ENCODE results near the gene NF2.

Gene NF2

GRCh38 chr22:29633514-29634312, 30.3 kb downstream of the NF2 start:
- no peak for DNase-seq

- no peak for DNase-seq
Measured at GRCh38 chr22:29634847-29635246, 31.4 kb downstream of the NF2 start.

GRCh38 chr22:29635734-29636357, 32.4 kb downstream of the NF2 start:
- no peak for DNase-seq

- DNase-seq = no peak
Measured at GRCh38 chr22:29636751-29637150, 33.3 kb downstream of the NF2 start.

GRCh38 chr22:29637181-29637580, 33.7 kb downstream of the NF2 start:
- DNase-seq = no peak

- DNase-seq = no peak
Measured at GRCh38 chr22:29638678-29639077, 35.2 kb downstream of the NF2 start.

GRCh38 chr22:29639096-29639495, 35.7 kb downstream of the NF2 start:
- no peak for DNase-seq

GRCh38 chr22:29641042-29641699, 37.7 kb downstream of the NF2 start:
- DNase-seq = no peak

GRCh38 chr22:29641700-29642330, 38.4 kb downstream of the NF2 start:
- DNase-seq = no peak

GRCh38 chr22:29642694-29643093, 39.3 kb downstream of the NF2 start:
- no peak for DNase-seq

GRCh38 chr22:29647954-29648737, 44.7 kb downstream of the NF2 start:
- DNase-seq = no peak

GRCh38 chr22:29650370-29650769, 46.9 kb downstream of the NF2 start:
- no peak for DNase-seq

GRCh38 chr22:29651652-29652051, 48.2 kb downstream of the NF2 start:
- DNase-seq = no peak

GRCh38 chr22:29654420-29654819, 51.0 kb downstream of the NF2 start:
- no peak for DNase-seq

GRCh38 chr22:29654882-29655281, 51.4 kb downstream of the NF2 start:
- DNase-seq = no peak

- no peak for DNase-seq
Measured at GRCh38 chr22:29658176-29658575, 54.7 kb downstream of the NF2 start.

GRCh38 chr22:29660021-29660420, 56.6 kb downstream of the NF2 start:
- no peak for DNase-seq

GRCh38 chr22:29661336-29661735, 57.9 kb downstream of the NF2 start:
- DNase-seq = no peak

GRCh38 chr22:29663180-29663821, 59.9 kb downstream of the NF2 start:
- no peak for DNase-seq

- DNase-seq = no peak
Measured at GRCh38 chr22:29665486-29665885, 62.1 kb downstream of the NF2 start.

GRCh38 chr22:29668673-29669072, 65.2 kb downstream of the NF2 start:
- no peak for DNase-seq

GRCh38 chr22:29670626-29671025, 67.2 kb downstream of the NF2 start:
- no peak for DNase-seq
